CMK (cell line): ENCODE measurements around the gene CCDC91.
A peak's percentile ranks its signal among the peaks of the same experiment; 100 is the strongest.

Experiments
- DNase-seq: peaks from one replicate; pipeline ENCODE4 v3.0.0-alpha.2; 2010; ENCODE audit warnings: low read depth

Gene CCDC91

GRCh38 chr12:28539691-28540323, 349.6 kb downstream of the CCDC91 start:
- no peak for DNase-seq

- no peak for DNase-seq
Observed at GRCh38 chr12:28540324-28540714, 350.1 kb downstream of the CCDC91 start.

- peak; percentile 27 for DNase-seq
Observed at GRCh38 chr12:28543021-28543890, 353.0 kb downstream of the CCDC91 start.

GRCh38 chr12:28550757-28551704, 360.8 kb downstream of the CCDC91 start:
- no peak for DNase-seq

GRCh38 chr12:28552251-28552970, 362.2 kb downstream of the CCDC91 start:
- no peak for DNase-seq

GRCh38 chr12:28555748-28556147, 365.5 kb downstream of the CCDC91 start:
- no peak for DNase-seq

- no peak for DNase-seq
Observed at GRCh38 chr12:28558250-28558649, 368.0 kb downstream of the CCDC91 start.

GRCh38 chr12:28563286-28563685, 373.0 kb downstream of the CCDC91 start:
- DNase-seq: no peak

GRCh38 chr12:28563936-28564335, 373.7 kb downstream of the CCDC91 start:
- DNase-seq: no peak

- DNase-seq: no peak
Observed at GRCh38 chr12:28568118-28568517, 377.9 kb downstream of the CCDC91 start.

- no peak for DNase-seq
Observed at GRCh38 chr12:28568704-28569103, 378.4 kb downstream of the CCDC91 start.

GRCh38 chr12:28569698-28570411, 379.6 kb downstream of the CCDC91 start:
- no peak for DNase-seq

- no peak for DNase-seq
Observed at GRCh38 chr12:28570811-28571210, 380.6 kb downstream of the CCDC91 start.

- DNase-seq: no peak
Observed at GRCh38 chr12:28574746-28575592, 384.7 kb downstream of the CCDC91 start.

GRCh38 chr12:28575593-28576205, 385.4 kb downstream of the CCDC91 start:
- no peak for DNase-seq

- DNase-seq: no peak
Observed at GRCh38 chr12:28578361-28578760, 388.1 kb downstream of the CCDC91 start.

- DNase-seq: no peak
Observed at GRCh38 chr12:28578833-28579252, 388.6 kb downstream of the CCDC91 start.

GRCh38 chr12:28582672-28583376, 392.6 kb downstream of the CCDC91 start:
- no peak for DNase-seq

- peak; percentile 72 for DNase-seq
Observed at GRCh38 chr12:28583701-28584261, 393.5 kb downstream of the CCDC91 start.
